Measurements from ENCODE around the gene CTU1.
A peak's percentile ranks its signal among the peaks of the same experiment; 100 is the strongest.

Gene CTU1

DNA sequence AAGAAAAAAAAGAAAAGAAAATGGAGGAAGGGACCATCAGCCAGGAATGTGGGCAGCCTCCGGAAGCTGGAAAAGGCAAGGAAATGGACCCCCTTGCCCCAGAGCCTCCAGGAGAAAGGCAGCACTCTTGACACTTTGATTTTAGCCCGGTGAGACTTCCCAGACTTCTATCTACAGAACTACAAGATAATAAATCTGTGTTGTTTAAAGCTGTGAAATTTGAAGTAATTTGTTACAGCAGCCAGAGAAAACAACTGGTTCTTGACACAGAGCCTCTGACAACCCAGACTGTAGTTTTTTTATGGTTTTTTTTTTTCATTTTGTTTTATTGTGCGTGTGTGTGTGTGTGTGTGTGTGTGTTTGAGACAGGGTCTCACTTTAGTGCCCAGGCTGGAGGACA is 7.6 kb downstream of the CTU1 start:
- no peak overlapping the region for H3K23ac ChIP-seq (ENCODE audit: low read depth, low read length, poor library complexity)
- H3K9me3 ChIP-seq (replicated peaks in 1 of 2; ENCODE audit: control insufficient read depth in 2 of 2, insufficient read depth in 1 of 2, low read depth in 1 of 2, low read length in 2 of 2): no peaks in the 10 kb centered on the region
- no peak overlapping the region for H3K4me3 ChIP-seq (ENCODE audit: low read length in 2 of 2)
- H3K27ac ChIP-seq (replicated peaks; ENCODE audit: low read length): no peak overlapping the region
- WGBS, 2 donors (ENCODE audit: extremely low coverage in 2 of 2, insufficient read length in 2 of 2, insufficient replicate concordance in 1 of 2): no CpG with 5 or more reads among the region's 3 CpGs
- H3K4ac ChIP-seq (ENCODE audit: low read length): no peak overlapping the region
- H3K14ac ChIP-seq (ENCODE audit: low read length): no peak overlapping the region
- no peaks in the 10 kb centered on the region for H3K27me3 ChIP-seq (ENCODE audit: control insufficient read depth in 3 of 3, insufficient read depth in 3 of 3, low read depth in 1 of 3, low read length in 3 of 3)
- H3K4me1 ChIP-seq (ENCODE audit: control insufficient read depth in 2 of 2, insufficient read depth in 1 of 2, low read depth in 1 of 2, low read length in 2 of 2): no peaks in the 10 kb centered on the region
- no peak overlapping the region for H4K91ac ChIP-seq (ENCODE audit: low read depth, low read length, poor library complexity)
- H2AK5ac ChIP-seq (ENCODE audit: low read depth, low read length): no peak overlapping the region
- H2BK5ac ChIP-seq (ENCODE audit: low read length): no peak overlapping the region
- no peak overlapping the region for H2BK12ac ChIP-seq (ENCODE audit: low read length)
- H3K4me2 ChIP-seq (ENCODE audit: insufficient read depth, low read length, poor library complexity, severe bottlenecking): no peak overlapping the region
- H4K8ac ChIP-seq (ENCODE audit: low read depth, low read length): no peak overlapping the region
- H3K36me3 ChIP-seq (replicated peaks in 1 of 2; ENCODE audit: control insufficient read depth in 2 of 2, insufficient read depth in 2 of 2, low read length in 2 of 2): peaks cover 6 to 52% of the 10 kb centered on the region in 2 donors
- H2BK120ac ChIP-seq (ENCODE audit: low read depth, low read length): no peak overlapping the region
- no peak overlapping the region for H3K9ac ChIP-seq (ENCODE audit: low read depth, low read length, poor library complexity)
- no peak for DNase-seq (ENCODE audit: low spot score)
- peaks cover 1% of the 10 kb centered on the region for H3K79me1 ChIP-seq (ENCODE audit: low read depth, low read length)
- no peak overlapping the region for H3K18ac ChIP-seq (ENCODE audit: low read length)
- H2BK15ac ChIP-seq (ENCODE audit: low read length): no peak overlapping the region
- no peak overlapping the region for H2AFZ ChIP-seq (ENCODE audit: low read length)

DNA sequence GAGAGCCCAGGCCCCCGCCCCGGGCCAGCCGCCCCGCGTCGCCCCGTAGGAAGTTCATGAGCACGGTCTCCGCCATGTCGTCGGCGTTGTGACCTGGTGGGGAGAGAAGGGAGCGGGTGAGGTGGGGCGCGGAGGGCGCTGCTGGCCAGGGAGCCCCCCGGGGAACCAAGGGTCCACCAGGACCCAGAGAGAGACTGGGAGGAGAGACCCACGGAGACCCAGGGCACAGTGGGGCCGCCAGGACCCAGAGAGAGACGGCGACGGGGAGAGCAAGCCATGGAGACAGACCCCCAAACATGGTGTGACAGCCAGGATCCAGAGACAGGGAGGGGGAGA is 9.2 kb downstream of the CTU1 start:
- Histone ChIP-seq H3K18ac (ENCODE audit: low read length) (no peak overlapping the region), H3K4me1 (ENCODE audit: control insufficient read depth in 2 of 2, insufficient read depth in 1 of 2, low read depth in 1 of 2, low read length in 2 of 2) (no peaks in the 10 kb centered on the region), H4K8ac (ENCODE audit: low read depth, low read length) (no peak overlapping the region), H3K4me2 (ENCODE audit: insufficient read depth, low read length, poor library complexity, severe bottlenecking) (no peak overlapping the region), H2BK120ac (ENCODE audit: low read depth, low read length) (no peak overlapping the region), H3K27me3 (ENCODE audit: control insufficient read depth in 3 of 3, insufficient read depth in 3 of 3, low read depth in 1 of 3, low read length in 3 of 3) (no peaks in the 10 kb centered on the region), H3K9me3 (replicated peaks in 1 of 2; ENCODE audit: control insufficient read depth in 2 of 2, insufficient read depth in 1 of 2, low read depth in 1 of 2, low read length in 2 of 2) (no peaks in the 10 kb centered on the region), H3K79me1 (ENCODE audit: low read depth, low read length) (peaks cover 1% of the 10 kb centered on the region), H3K23ac (ENCODE audit: low read depth, low read length, poor library complexity) (no peak overlapping the region), H3K4ac (ENCODE audit: low read length) (no peak overlapping the region), H2BK12ac (ENCODE audit: low read length) (no peak overlapping the region), H2BK15ac (ENCODE audit: low read length) (no peak overlapping the region), H3K36me3 (replicated peaks in 1 of 2; ENCODE audit: control insufficient read depth in 2 of 2, insufficient read depth in 2 of 2, low read length in 2 of 2) (peaks cover 6 to 44% of the 10 kb centered on the region in 2 donors), H2AFZ (ENCODE audit: low read length) (no peak overlapping the region), H3K9ac (ENCODE audit: low read depth, low read length, poor library complexity) (no peak overlapping the region), H2AK5ac (ENCODE audit: low read depth, low read length) (no peak overlapping the region), H3K27ac (replicated peaks; ENCODE audit: low read length) (no peak overlapping the region), H2BK5ac (ENCODE audit: low read length) (no peak overlapping the region), H4K91ac (ENCODE audit: low read depth, low read length, poor library complexity) (no peak overlapping the region), H3K4me3 (ENCODE audit: low read length in 2 of 2) (no peak overlapping the region), H3K14ac (ENCODE audit: low read length) (no peak overlapping the region)
- DNase-seq (ENCODE audit: low spot score): no peak
- no CpG with 5 or more reads among the region's 22 CpGs for WGBS, 2 donors (ENCODE audit: extremely low coverage in 2 of 2, insufficient read length in 2 of 2, insufficient replicate concordance in 1 of 2)

DNA sequence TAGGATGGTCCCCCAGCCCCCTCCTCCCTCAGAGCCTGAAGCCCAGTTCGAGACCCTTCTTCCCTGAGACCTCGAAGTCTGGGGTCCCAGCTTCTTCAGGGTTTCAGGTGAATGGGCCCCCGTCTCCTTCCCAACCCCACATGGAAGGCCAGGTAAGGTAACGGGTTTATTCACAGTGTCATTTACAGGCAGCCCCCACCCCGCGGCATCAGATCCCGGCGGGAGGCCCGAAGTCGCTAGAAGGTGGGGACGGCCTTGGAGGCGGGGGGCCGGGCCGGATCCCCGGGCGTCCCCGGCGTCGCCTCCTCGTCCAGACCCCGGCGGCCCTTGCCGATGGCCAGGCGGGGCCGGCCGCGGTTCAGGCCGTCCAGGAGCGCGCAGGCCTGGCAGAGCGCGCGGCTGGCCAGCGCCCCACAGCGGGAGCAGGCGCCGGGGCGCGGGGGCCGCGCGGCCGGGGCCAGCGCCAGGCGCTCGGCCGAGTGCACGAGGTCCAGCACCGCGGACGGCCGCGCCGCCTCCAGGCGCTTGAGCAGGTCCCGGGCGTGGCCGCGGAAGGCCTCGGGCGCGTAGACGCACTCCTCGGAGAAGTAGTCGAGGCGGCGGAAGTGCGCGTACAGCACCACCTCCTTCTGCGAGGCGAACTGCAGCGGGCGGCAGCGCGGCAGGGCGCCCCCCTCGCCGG is 9.7 kb downstream of the CTU1 start:
- H3K4me2 ChIP-seq (ENCODE audit: insufficient read depth, low read length, poor library complexity, severe bottlenecking): no peak overlapping the region

DNA sequence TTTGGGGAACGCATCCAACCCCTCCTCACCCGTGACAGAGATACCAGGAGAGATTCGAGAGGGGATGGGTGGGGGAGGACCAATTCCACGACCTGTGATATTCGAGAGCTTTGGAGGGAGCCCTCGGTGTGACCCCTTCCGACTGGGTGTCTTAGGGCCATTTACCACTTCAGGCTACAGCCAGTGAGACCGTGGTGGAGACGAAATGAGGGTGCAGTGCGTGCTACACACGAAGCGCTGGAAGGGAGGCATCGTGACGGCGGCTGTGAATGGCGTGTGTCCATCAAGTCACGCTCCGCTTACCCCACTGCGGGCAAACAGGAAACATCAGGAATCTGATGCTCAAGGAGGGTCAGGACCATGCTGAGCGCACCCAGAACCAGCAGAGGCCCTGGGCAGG is 10.4 kb downstream of the CTU1 start:
- H3K9me3 ChIP-seq (replicated peaks in 1 of 2; ENCODE audit: control insufficient read depth in 2 of 2, insufficient read depth in 1 of 2, low read depth in 1 of 2, low read length in 2 of 2): no peaks in the 10 kb centered on the region
- H3K27me3 ChIP-seq (ENCODE audit: control insufficient read depth in 3 of 3, insufficient read depth in 3 of 3, low read depth in 1 of 3, low read length in 3 of 3): no peaks in the 10 kb centered on the region
- no peak overlapping the region for H2BK120ac ChIP-seq (ENCODE audit: low read depth, low read length)
- H3K36me3 ChIP-seq (replicated peaks in 1 of 2; ENCODE audit: control insufficient read depth in 2 of 2, insufficient read depth in 2 of 2, low read length in 2 of 2): peaks cover 6 to 34% of the 10 kb centered on the region in 2 donors
- no peak overlapping the region for H3K27ac ChIP-seq (replicated peaks; ENCODE audit: low read length)
- H2BK5ac ChIP-seq (ENCODE audit: low read length): no peak overlapping the region
- no peak overlapping the region for H4K8ac ChIP-seq (ENCODE audit: low read depth, low read length)
- H3K23ac ChIP-seq (ENCODE audit: low read depth, low read length, poor library complexity): no peak overlapping the region
- no peak overlapping the region for H2BK12ac ChIP-seq (ENCODE audit: low read length)
- peak overlapping the region in 1 of 2 donors; percentile 66 for H3K4me3 ChIP-seq (ENCODE audit: low read length in 2 of 2)
- no peak overlapping the region for H4K91ac ChIP-seq (ENCODE audit: low read depth, low read length, poor library complexity)
- no peak for DNase-seq (ENCODE audit: low spot score)
- H3K79me1 ChIP-seq (ENCODE audit: low read depth, low read length): no peaks in the 10 kb centered on the region
- no peak overlapping the region for H3K14ac ChIP-seq (ENCODE audit: low read length)
- no peak overlapping the region for H3K4me2 ChIP-seq (ENCODE audit: insufficient read depth, low read length, poor library complexity, severe bottlenecking)
- no peak overlapping the region for H2AFZ ChIP-seq (ENCODE audit: low read length)
- H2AK5ac ChIP-seq (ENCODE audit: low read depth, low read length): no peak overlapping the region
- no peak overlapping the region for H3K18ac ChIP-seq (ENCODE audit: low read length)
- no peak overlapping the region for H3K9ac ChIP-seq (ENCODE audit: low read depth, low read length, poor library complexity)
- no CpG with 5 or more reads among the region's 20 CpGs for WGBS, 2 donors (ENCODE audit: extremely low coverage in 2 of 2, insufficient read length in 2 of 2, insufficient replicate concordance in 1 of 2)
- H2BK15ac ChIP-seq (ENCODE audit: low read length): no peak overlapping the region
- H3K4me1 ChIP-seq (ENCODE audit: control insufficient read depth in 2 of 2, insufficient read depth in 1 of 2, low read depth in 1 of 2, low read length in 2 of 2): no peaks in the 10 kb centered on the region
- no peak overlapping the region for H3K4ac ChIP-seq (ENCODE audit: low read length)

More for the DNA sequence above, 9.7 kb downstream of the CTU1 start:
- Histone ChIP-seq H3K79me1 (ENCODE audit: low read depth, low read length) (no peaks in the 10 kb centered on the region), H4K91ac (ENCODE audit: low read depth, low read length, poor library complexity) (no peak overlapping the region), H3K14ac (ENCODE audit: low read length) (no peak overlapping the region), H3K18ac (ENCODE audit: low read length) (no peak overlapping the region), H3K23ac (ENCODE audit: low read depth, low read length, poor library complexity) (no peak overlapping the region), H3K4me3 (ENCODE audit: low read length in 2 of 2) (no peak overlapping the region), H2BK120ac (ENCODE audit: low read depth, low read length) (no peak overlapping the region), H2AK5ac (ENCODE audit: low read depth, low read length) (no peak overlapping the region), H3K4me1 (ENCODE audit: control insufficient read depth in 2 of 2, insufficient read depth in 1 of 2, low read depth in 1 of 2, low read length in 2 of 2) (no peaks in the 10 kb centered on the region), H3K36me3 (replicated peaks in 1 of 2; ENCODE audit: control insufficient read depth in 2 of 2, insufficient read depth in 2 of 2, low read length in 2 of 2) (peaks cover 6 to 39% of the 10 kb centered on the region in 2 donors), H3K4ac (ENCODE audit: low read length) (no peak overlapping the region), H2BK5ac (ENCODE audit: low read length) (no peak overlapping the region), H4K8ac (ENCODE audit: low read depth, low read length) (no peak overlapping the region), H2AFZ (ENCODE audit: low read length) (no peak overlapping the region), H3K9me3 (replicated peaks in 1 of 2; ENCODE audit: control insufficient read depth in 2 of 2, insufficient read depth in 1 of 2, low read depth in 1 of 2, low read length in 2 of 2) (no peaks in the 10 kb centered on the region), H3K9ac (ENCODE audit: low read depth, low read length, poor library complexity) (no peak overlapping the region), H3K27me3 (ENCODE audit: control insufficient read depth in 3 of 3, insufficient read depth in 3 of 3, low read depth in 1 of 3, low read length in 3 of 3) (no peaks in the 10 kb centered on the region), H3K27ac (replicated peaks; ENCODE audit: low read length) (no peak overlapping the region), H2BK12ac (ENCODE audit: low read length) (no peak overlapping the region), H2BK15ac (ENCODE audit: low read length) (no peak overlapping the region)
- no CpG with 5 or more reads among the region's 78 CpGs for WGBS, 2 donors (ENCODE audit: extremely low coverage in 2 of 2, insufficient read length in 2 of 2, insufficient replicate concordance in 1 of 2)
- no peak for DNase-seq (ENCODE audit: low spot score)
